Left hindlimb (tissue), 1 donor: ENCODE data around the gene PLA2R1.

Experiments used
- DNase-seq: peaks from one replicate; pipeline ENCODE4 v3.0.0-alpha.2; 2018

PLA2R1 gene

DNA sequence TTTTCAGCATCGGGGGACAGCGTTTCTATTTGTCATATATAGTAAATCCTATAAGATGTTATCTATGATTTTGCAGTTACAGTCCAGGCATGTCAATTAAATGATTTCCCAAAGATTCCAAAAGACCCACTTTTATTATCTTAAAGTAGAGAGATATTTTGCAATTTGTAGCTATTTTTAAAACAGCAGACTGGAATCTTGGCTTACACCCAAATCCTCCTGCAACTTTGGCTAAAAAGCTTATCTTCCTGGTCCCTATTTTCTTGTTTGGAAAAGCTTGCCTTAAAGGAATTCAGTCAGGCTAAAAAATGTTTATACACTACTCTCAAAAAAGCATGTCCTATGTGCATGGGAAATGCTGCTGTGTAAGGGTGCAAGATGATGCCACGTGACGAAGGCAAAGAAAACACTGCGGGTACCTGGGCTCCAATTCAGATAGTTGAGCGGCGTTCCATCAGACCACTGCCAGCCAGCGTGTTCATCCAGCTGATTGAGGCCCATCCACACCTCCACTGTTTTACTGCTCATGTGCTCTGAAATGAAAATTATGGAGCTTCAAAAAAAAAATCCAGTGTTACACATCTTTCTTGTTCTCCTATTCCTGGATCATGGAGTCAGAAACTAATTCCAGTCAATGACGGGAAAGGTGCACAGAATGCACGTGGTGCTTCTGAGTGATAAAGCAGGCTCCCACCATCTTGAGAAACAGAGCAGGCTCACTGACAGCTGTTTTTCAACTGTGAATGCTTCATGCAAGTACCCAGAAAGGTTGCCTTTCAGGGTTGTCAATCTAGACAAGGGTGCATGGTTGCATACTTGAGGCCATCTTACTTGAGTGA lies 33.8 kb downstream of the PLA2R1 start:
- no peak for DNase-seq

- no peak for DNase-seq
Measured at GRCh38 chr2:160022162-160022561, 40.3 kb downstream of the PLA2R1 start.

DNA sequence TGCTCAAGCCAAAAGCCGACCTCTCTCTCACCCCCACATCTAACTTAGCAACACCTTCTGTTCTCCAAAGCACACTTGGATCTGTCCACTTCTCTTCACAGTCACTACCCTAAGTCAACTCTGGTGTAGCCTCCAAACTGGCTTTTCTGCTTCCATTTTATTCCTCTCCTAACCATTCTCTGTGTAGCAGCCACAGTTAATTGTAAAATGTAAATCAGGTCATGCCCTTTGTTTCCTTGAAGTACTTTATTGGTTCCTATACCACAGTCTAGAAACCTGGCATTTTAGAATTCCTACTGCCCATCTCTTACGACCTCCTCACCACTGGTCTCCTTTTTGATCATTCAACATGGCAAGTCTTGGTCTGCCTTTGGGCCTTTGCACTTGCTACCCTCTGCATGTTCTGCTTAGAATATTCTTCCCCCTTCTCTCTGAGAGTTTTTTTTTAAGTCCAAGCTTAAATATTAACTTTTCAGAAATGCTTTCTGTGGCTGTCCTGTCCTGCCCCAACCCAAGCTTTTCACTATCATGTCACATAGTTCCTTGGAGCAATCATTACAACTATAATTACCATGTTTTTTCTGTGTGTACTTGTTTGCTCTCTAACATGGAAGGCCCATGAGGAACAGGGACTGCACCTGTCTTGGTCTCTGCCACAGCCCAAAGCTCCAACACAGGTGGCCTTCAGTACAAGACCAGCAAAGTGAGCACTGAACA lies 42.9 kb downstream of the PLA2R1 start:
- no peak for DNase-seq

DNA sequence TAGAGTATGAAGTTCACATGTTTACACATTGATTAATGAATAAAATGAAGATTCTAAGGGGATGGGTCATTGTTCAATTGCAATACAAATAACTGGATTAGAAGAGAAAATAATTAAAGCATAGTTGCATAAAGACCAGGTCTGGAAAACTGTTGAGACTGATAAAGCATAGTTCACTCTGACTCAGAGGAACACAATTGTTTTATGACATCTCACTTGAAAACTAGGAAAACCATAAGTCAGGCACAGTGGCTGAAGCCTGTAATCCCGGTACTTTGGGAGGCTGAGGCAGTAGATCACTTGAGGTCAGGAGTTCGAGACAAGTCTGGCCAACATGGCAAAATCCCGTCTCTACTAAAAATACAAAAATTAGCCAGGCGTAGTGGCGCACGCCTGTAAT lies 46.7 kb downstream of the PLA2R1 start:
- DNase-seq: no peak

GRCh38 chr2:160014227-160014626 lies 48.2 kb downstream of the PLA2R1 start:
- DNase-seq: no peak

- no peak for DNase-seq
Measured at GRCh38 chr2:160010361-160011145, 51.9 kb downstream of the PLA2R1 start.

GRCh38 chr2:160007111-160007510 lies 55.3 kb downstream of the PLA2R1 start:
- DNase-seq: no peak

DNA sequence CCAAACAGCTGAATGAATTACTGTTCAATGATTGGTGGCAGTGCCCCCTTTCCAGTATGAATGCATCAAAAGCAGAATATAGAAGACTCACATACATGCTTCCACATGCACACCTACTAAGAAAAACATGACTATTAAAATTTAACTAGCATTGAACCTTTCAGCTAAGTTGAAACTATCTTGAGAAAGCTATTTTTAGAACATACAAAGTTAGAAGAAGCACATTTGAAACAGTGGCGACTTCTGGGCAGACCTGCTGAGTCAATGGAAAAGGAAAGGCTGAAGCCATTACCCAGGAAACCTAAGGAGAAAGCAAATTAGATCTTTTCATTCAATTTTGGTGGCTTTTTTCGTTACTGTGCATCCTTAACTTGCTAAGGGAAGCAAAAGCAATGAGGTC lies 55.9 kb downstream of the PLA2R1 start:
- no peak for DNase-seq

DNA sequence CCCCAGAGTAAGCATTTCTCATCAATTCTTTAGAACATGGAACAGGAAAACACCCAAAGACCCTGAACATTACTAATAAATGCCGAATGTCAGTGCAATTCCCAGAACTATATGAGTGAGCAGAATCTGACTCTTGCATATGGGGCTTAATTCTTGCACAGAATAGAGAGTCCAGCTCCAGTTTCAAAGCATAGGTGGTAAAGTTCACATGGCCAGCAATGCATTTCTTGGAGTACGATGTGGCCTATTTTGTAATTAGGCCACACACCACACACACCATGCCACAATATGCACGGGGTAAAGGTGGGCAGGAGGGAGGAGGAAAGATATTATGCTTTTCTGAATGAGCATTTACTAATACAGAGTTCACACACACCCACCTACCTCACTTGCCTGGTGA lies 56.5 kb downstream of the PLA2R1 start:
- no peak for DNase-seq

DNA sequence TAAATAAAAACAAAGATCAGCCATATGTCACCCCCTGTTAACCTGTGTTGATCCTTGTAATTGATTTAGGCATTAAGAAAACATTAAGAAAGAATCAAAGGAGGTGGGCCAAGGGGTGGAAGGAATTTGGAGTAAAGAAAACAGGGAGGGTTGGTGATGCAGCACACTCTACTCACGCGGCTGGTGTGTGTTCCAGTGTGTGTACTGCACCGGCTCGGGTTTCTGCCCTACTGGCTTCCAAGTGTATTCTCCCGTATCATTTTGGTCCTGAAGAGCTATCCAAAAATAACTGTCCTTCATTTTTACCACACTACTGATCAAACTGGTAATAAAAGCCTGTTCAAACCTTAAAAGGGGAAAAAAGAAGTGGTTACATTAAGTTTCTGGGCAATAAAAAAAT lies 56.9 kb downstream of the PLA2R1 start:
- DNase-seq: no peak

GRCh38 chr2:159998961-159999360 lies 63.5 kb downstream of the PLA2R1 start:
- no peak for DNase-seq

DNA sequence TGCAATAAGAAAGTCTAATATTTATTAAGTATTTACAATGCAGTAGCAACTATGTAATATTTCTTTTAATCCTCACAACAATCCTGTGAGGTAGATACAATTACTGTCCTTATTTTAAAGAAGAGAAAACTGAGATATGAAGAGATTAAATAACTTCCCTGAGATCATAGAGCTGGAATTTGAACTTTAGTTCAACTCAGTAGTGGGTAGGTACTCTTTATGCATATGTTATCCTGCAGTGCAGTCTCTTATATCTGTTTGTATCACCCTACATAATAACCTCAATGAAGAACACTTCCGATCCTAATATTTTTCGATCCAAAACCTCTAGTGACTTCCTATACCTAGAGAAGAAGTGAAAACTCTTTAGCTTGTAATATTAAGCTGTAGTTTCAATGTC lies 64.2 kb downstream of the PLA2R1 start:
- DNase-seq: no peak

DNA sequence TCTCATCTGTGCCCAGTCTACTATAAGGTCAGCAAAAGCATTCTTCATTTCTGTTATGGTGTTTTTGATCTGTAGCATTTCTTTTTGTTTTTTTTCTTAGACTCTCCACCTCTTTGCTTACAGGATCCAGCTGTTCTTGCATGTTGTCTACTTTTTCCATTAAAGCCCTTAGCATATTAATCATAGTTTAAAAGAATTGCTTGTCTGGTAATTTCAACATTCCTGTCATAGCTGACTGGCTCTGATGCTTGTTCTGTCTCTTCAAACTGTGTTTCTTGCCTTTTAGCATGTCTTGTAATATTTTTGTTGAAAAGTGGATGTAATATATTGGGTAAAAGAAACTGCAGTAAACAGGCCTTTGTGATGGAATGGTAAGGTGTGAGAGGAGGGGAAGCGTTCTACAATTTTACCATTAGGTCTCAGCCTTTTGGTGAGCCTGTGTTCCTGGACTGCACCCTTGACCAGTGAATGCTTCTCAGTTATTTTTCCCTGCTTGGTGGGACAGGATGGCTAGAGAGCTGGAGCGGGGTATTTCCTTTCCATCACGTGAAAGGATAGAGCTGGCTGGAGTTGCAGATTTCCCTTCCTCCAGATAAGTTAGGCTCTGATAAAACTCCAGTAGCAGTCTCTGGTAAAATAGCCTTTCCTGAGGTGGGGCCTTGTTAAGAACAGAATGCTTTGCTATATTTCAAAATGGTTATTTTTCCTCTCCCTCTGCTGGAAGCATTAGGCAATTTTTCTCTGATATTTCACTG lies 65.4 kb downstream of the PLA2R1 start:
- DNase-seq: no peak

DNA sequence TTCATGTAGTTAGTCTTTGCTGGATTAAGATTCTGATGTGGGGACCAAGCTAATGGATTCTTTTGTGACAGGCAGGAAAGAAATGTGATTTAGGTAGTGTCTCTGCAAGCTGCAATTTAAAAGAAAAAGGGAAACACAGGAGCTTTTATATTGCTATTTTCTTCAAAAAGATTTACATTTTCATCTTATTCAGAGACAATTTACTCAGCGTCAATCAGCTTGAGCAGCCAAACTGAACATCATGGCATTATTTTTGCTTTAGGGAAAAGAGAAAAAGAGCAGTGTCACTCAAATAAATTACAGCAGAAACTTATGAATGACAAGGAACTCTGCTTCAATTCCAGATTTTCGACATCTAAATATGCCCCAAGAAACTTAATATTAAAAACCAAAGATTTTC lies 67.4 kb downstream of the PLA2R1 start:
- no peak for DNase-seq

DNA sequence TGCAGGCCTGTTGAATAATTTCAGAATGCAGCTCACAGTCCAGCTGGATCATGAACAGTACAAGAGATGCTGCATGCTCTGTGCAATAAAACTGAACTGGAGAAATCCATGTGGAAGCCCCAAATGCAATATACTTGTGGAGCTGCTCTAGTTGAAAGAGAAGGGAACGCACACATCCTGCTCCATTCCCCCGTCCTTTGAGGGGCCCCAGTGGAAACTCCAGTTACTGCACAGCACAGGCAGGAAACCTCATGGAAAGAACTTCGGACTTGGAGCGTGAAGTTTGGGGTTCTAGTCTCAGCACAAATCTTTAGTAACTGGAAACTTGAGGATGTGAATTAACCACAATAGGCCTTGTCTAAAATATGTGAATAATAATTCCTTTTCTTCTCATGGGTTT lies 73.2 kb downstream of the PLA2R1 start:
- no peak for DNase-seq

GRCh38 chr2:159988412-159988970 lies 73.9 kb downstream of the PLA2R1 start:
- no peak for DNase-seq

- no peak for DNase-seq
Measured at GRCh38 chr2:159987181-159987580, 75.2 kb downstream of the PLA2R1 start.

GRCh38 chr2:159985656-159986055 lies 76.8 kb downstream of the PLA2R1 start:
- DNase-seq: no peak

- DNase-seq: no peak
Measured at GRCh38 chr2:159984034-159984433, 78.4 kb downstream of the PLA2R1 start.

DNA sequence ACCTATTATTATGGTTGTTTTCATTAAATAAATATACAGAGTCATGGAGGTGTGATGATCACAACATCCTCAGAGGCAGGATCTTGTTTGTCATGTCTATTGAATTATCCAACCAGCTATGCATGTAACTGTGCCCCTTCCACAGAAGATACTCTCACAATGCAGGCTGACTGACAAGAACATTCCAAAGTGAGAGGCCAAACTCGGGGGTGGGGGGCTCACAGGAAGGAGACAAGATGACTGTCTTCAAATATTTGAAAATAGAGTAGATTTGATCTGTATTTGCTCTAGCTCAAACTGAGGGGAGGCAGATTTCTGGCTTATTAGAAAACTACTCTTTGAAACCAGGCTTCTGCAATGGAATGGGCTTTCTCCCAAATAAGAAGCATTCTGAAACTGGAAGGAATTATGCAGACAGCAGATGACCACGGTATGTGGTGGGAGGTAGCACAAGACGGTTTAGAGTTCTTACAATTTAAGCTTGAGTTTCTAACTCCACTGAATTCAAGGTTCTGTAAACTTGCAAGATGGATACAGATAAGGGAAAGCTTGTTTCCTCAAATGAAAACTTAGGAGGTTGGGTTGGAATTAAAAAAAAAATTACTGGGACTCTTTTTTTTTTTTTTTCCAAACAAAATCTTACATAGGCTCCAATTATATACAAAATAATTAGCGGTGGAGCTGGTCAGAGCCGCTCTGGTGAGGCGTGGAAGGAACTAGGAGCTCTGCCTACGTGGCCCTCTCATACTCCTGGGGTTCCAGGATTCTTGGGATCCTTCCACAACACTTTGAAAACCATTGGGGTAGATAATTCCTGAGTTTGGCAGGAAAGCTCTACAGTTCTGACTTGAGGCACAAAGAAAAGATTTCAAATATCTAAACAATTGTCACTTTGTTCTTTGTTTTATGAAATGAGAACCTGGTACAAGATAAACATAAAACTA lies 79.3 kb downstream of the PLA2R1 start:
- DNase-seq: no peak

DNA sequence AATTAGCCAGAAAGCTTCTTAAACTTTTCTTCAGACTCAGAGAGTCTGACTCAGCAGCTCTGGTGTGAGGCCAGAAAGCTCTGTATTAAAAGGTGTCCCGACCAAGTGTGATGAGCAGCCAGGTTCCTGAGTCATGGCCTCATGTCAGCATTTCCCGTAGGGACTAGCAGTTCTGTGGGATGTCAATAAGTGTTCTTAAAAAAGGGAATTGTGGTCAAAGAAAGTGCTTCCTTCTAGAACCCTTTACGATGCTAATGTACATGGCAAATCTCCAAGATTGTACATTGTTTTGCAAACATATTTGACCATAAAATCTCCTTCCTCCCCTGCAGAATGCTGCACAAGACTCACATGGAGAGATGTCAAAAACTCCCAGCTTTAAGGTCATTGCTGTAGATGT lies 80.1 kb downstream of the PLA2R1 start:
- DNase-seq: peak; percentile 27
